CD4-positive, alpha-beta T cell treated with Interleukin-6 at 100 ng/mL for 8 hours (primary cell): Measurements from ENCODE around the gene UBAC2.
"Not testable (repeated sequence)": the region's sequence is repeated elsewhere in the genome, so short reads cannot be mapped to it uniquely, and the experiment has no call there.

Experiments used
- DNase-seq: peaks from one replicate; pipeline ENCODE4 v3.0.0-alpha.2; 2020; ENCODE audit warnings: mixed read lengths, low spot score

The UBAC2 gene

GRCh38 chr13:99378985-99379733, 178.5 kb downstream of the UBAC2 start:
- DNase-seq = no peak

- DNase-seq = no peak
Observed at GRCh38 chr13:99379856-99380801, 179.5 kb downstream of the UBAC2 start.

- DNase-seq = peak; percentile 59
Observed at GRCh38 chr13:99380921-99381645, 180.4 kb downstream of the UBAC2 start.

- DNase-seq = no peak
Observed at GRCh38 chr13:99381766-99382165, 181.1 kb downstream of the UBAC2 start.

GRCh38 chr13:99382428-99383133, 181.9 kb downstream of the UBAC2 start:
- peak; percentile 40 for DNase-seq

- DNase-seq = no peak
Observed at GRCh38 chr13:99383511-99383921, 182.9 kb downstream of the UBAC2 start.

- DNase-seq = peak; percentile 39
Observed at GRCh38 chr13:99383946-99384345, 183.3 kb downstream of the UBAC2 start.

- peak; percentile 57 for DNase-seq
Observed at GRCh38 chr13:99384468-99384867, 183.8 kb downstream of the UBAC2 start.

- DNase-seq = no peak
Observed at GRCh38 chr13:99385161-99385560, 184.5 kb downstream of the UBAC2 start.

GRCh38 chr13:99385940-99386339, 185.3 kb downstream of the UBAC2 start:
- no peak for DNase-seq

- no peak for DNase-seq
Observed at GRCh38 chr13:99386495-99386894, 185.8 kb downstream of the UBAC2 start.

GRCh38 chr13:99386911-99387788, 186.5 kb downstream of the UBAC2 start:
- DNase-seq = peak; percentile 82

- no peak for DNase-seq
Observed at GRCh38 chr13:99388334-99388923, 187.8 kb downstream of the UBAC2 start.

GRCh38 chr13:99389094-99389493, 188.4 kb downstream of the UBAC2 start:
- not testable (repeated sequence) for DNase-seq

GRCh38 chr13:99389520-99390304, 189.1 kb downstream of the UBAC2 start:
- DNase-seq = no peak

- DNase-seq = no peak
Observed at GRCh38 chr13:99390601-99391000, 189.9 kb downstream of the UBAC2 start.

- no peak for DNase-seq
Observed at GRCh38 chr13:99391781-99392469, 191.3 kb downstream of the UBAC2 start.

- DNase-seq = no peak
Observed at GRCh38 chr13:99392470-99393135, 191.9 kb downstream of the UBAC2 start.
